ENCODE measurements around the gene CASP10.
"Not testable (repeated sequence)": the region's sequence is repeated elsewhere in the genome, so short reads cannot be mapped to it uniquely, and the experiment has no call there.

CASP10 gene

DNA sequence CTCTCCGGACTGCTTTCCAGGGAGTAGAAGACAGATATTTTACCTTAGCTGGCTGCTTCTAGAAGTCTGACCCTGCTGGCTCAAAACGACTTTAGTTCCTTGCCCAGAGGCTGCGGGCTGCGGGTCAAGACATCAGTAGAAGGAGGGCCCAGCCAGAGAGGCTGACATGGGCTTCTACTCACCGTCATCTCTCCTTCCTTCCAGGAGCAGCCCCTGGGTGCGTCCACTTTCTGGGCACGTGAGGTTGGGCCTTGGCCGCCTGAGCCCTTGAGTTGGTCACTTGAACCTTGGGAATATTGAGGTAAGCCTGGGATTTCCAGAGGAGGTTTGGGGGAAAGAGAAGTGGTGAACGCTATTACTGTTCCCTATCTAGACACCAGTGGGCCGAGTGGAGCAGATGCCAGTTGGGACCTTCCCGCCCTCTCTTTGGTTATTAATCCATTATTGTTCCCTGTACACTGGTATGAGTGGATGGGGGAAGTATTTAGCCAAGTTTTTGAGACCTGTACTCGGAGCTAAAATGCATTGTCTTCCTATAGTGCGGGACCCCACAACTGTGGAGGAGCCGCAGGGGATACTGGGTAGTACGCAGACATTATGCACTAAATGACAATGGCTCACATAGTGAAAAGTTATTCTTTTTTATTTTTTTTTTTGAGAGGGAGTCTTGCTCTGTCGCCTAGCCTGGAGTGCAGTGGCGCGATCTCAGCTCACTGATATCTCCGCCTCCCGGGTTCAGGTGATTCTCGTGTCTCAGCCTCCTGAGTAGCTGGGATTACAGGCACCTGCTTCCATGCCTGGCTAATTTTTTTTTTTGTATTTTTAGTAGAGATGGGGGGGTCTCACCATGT is 51.1 kb downstream of the CASP10 start:
- DNase-seq: no peak

DNA sequence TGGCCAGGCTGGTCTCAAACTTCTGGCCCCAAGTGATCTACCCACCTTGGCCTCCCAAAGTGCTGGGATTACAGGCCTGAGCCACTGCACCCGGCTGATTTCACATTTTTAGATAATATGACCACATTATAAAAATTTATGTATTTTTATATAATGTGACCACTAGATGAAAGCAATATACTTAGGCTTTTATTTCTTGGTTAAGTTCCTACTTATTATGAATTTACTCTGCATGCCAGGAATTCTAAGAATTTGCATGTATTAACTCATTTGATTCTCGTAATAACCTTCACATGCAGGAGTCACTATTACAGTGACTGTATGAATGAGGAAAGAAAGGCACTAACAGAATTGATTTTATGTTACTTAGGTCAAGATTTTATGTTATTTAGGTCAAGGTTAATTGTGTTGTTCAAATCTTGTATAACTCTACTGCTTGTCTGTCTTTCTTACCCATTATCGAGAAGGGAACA is 51.8 kb downstream of the CASP10 start:
- no peak for DNase-seq

GRCh38 chr2:201235860-201236811 is 53.2 kb downstream of the CASP10 start:
- DNase-seq: peak; percentile 48

DNA sequence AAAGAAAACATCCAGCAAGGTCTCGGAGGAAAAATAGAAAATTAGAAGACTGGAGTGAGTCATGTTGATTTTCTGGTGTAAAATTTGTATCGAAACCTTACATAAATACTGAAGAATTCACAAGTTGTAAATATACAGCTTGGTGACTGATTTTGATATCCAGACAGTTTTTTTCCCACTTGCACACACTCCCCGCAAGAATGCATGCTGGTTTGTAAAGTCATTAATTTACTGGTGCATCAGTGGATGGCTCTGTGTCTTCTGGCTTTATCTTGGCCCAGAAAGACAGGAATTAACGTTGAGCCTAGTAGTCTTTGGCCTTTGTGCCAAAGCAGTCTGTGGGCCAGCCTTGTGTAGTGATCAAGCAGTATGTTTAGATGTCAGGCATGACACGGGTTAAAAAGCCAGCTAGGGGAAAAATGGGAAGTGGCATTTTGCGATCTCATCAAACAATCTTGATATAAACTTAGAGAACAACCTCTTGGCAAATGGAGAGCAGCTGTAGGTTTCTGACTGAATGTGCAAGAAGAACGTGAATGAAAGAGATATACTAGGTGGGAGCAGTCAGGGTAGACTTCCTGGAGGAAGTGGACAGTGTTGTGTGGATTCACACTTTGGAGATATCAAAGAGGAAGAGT is 54.7 kb downstream of the CASP10 start:
- no peak for DNase-seq

DNA sequence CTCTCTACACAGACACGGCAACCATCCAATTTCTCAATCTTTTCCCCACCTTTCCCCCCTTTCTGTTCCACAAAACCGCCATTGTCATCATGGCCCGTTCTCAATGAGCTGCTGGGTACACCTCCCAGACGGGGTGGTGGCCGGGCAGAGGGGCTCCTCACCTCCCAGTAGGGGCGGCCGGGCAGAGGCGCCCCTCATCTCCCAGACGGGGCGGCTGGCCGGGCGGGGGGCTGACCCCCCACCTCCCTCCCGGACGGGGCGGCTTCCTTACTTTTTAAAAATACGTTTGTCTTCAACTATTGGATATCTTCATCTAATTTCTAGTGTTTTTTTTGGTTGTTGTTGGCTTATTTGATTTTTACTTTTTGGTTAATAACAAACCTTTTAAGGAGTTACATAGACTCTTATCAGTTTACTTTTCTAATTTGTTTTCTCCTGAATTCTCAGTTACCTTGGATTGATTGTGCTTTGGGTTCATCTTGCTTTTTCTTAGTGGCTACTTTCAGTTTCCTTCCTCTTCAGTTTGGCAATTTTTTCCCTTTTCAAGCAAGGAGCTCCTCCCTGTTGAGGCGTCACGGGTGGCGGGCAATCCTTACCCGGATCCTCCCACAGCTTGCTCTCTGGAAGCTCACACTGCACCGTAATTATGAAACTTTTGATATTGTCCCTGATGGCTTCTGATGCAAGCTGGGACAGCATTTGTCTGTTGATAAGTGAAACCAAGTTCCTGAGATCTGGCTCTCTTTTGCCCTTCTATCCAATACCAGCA is 56.4 kb downstream of the CASP10 start:
- not testable (repeated sequence) for DNase-seq

DNA sequence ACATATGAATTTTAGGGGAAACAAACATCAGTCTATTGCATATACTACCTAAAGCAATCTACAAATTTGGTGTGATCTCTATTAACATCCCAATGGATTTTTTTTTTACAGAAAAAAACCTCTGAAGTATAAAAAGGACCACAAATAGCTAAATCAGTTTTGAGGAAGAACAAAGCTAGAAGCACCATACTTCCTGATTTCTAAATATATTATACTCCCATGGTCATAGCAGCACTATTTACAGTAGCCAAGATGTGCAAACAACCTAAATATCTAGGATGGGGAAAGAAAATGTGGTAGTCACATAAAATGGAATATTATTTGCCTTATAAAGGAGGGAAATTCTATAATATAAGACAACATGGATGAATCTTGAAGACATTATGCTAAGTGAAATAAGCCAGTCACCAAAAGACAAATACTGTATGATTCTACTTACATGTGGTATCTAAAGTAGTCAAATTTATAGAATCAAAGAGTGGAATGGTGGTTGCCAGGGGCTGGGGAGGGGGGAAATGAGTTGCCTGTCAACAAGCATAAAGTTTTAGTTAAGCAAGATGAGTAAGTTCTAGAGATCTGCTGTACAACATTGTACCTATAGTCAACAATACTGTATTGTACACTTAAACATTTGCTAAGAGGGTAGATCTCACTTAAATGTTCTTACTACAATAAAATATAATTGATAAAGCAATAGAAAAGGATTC is 59.8 kb downstream of the CASP10 start:
- DNase-seq: no peak

DNA sequence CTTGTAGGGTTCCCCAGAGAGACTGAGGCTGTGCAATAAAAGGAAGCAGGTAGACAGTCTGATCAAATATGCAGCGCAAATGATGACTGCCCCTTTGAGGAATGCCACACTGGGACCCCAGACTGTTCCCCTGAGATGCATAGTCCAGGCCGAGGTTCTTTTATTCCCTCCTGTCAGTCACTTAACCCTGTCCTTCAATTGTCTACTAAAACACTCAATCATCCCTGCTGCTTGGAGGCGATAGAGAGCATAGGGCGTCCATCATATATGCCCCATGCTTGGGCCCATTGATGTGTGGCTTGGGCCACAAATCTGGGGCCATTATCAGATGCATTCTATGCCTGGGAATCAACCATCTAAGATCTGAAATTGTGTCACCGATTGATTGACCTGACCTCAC is 61.9 kb downstream of the CASP10 start:
- no peak for DNase-seq

- DNase-seq: no peak
Observed at GRCh38 chr2:201246280-201246679, 63.3 kb downstream of the CASP10 start.

DNA sequence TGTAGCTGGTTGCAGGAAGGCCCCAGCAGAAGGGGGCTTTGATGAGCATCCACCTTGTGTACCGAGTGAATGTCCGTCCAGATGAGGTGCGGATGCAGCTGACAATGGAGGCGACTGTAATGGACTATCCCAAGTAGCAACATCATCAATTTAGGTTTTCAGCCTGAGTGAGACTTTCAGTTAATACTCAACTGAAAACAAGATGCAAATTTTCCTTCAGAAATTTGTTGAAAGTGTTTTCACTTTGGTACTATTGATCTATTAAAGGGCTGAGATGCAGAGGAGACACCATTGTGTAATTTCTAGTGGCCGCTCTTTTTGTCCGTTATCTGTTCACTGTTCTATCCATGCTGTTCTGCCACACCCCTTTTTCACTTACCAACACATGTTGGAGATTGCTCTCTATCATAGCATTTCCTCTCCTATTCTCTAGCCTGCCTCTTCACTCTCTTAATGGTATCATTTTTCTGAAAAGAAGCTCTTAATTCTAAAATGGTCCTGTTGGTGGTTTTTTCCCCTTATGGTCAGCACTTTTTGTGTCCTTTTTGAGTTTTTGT is 65.4 kb downstream of the CASP10 start:
- no peak for DNase-seq

DNA sequence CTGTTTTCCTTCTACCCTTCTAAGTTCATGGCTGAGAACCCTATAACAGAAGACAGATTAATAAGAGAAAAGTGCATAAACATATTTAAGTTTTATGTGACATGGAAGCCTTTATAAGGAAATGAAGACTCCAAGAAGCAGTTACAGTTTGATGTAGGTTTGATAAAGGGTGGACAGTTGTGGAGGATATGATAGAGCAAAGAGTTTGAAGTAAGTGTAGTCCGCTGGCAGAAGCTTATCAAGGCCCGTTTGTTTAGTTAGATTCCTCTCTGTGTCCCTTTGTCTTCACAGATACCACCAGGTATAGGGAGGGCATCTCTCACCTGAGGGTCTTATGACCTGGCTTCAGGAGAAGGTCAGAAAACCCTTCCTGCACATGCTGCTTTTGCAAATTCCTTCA is 66.9 kb downstream of the CASP10 start:
- DNase-seq: no peak

GRCh38 chr2:201250741-201251140 is 67.8 kb downstream of the CASP10 start:
- no peak for DNase-seq

DNA sequence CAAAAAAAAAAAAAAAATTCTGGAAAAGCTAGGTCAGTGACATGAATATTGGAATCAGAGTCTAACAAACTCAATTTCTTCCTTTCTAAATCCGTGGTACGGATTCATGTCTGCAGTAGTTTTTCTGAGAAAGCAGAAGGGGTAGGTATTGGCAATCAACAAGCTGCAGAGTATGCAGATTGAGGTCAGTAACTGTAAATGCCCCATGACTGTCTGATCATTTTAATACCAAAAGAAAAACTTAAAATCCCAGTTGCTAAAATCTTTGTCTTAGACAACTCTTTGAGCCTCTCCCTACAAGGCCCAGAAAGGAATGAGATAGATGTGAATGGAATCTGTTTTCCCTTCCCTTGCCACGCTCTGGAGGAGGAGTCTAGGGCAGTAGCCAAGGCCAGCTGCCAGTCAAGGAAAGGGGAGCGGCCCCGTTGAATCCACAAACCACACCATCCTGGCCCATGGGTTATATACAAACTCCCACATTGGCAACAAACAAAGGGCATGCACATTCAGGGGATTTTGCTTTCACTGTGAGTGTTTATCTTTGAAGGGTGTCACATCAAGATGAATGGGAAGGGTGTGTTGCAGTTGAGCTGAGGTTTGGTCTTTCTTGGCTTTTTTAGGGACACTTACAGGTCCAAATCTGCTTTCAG is 71.3 kb downstream of the CASP10 start:
- DNase-seq: peak; percentile 71

- DNase-seq: no peak
Observed at GRCh38 chr2:201255408-201256033, 72.6 kb downstream of the CASP10 start.

DNA sequence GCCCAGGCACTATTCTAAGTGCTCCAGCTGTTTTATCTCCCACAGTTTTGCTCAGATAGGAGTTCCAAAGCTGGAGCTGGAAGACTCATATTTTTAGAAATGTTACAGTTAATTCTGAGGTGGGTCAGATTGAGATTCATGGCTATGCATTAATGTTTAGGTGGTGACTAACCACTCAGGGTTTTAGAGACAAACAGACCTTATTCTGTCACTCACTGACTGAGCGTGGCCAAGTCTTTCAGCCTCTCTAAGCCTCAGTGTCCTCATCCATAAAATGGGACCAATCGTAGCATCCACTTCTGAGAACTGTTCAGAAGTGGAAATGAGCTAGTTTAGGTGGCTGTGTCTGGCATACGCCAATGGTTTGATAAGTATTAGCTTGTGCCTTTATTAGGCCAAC is 73.1 kb downstream of the CASP10 start:
- no peak for DNase-seq

DNA sequence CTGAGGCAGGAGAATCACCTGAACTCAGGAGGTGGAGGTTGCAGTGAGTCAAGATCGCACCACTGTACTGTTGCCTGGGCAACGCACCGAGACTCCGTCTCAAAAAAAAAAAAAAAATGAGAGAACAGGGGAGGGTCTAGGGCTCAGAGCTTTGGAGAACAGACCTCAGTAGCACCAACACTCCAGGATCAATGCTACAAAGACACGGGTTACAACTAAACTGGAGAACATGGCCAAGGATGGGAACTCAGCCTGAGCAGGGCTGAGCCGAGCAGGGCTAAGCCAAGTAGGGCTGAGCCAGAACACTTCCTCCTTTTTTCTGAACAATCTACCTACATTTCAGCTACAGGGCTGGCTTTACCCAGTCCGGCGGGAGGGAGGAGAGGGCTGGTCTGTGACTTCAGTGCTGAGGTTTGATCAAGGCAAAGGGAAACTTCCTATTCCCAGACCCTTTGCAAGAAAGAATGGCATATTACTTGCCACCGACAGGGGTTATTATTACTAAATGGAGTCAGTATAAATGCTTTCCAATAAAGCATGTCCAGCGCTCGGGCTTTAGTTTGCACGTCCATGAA is 74.5 kb downstream of the CASP10 start:
- peak; percentile 26 for DNase-seq

DNA sequence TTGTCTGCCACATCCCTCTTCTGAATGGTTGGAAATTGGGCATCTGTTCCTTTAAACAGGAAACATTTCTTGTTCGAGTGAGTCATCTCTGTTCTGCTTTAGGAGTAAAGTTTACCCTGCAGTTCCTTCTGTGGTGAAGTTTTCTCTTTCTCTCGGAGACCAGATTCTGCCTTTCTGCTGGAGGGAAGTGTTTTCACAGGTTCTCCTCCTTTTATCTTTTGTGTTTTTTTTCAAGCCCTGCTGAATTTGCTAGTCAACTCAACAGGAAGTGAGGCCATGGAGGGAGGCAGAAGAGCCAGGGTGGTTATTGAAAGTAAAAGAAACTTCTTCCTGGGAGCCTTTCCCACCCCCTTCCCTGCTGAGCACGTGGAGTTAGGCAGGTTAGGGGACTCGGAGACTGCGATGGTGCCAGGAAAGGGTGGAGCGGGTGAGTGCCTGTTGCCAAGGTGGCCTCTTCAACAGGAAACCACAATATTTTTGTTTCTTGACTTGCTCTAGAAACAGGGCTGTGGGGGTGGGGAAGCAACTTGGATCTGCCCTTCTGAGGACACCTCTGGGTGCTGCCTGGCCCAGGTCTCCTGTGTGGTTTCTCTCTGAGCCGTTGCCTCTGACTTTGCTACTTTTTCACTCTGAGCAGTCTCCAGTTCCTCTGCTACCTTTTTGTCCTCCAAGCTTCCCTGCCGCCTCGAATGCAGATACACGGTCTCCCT is 75.2 kb downstream of the CASP10 start:
- peak; percentile 77 for DNase-seq

GRCh38 chr2:201258666-201259615 is 76.0 kb downstream of the CASP10 start:
- DNase-seq: no peak

GRCh38 chr2:201260302-201260800 is 77.4 kb downstream of the CASP10 start, which contains the start of gene CASP8:
Gene CASP8 (plus strand): TSS chr2:201260536. CDS start chr2:201266487, 5,951 bp downstream.
- DNase-seq: no peak
